Memory B cell (primary cell): ENCODE results near the gene FKBP10.

Source experiments
- ATAC-seq: fragments of 150-1000 bp; cut with Tn5 transposase; 2 replicates; pipeline ENCODE4 v1.10.0; 2021; ENCODE audit warnings: low read depth, mild to moderate bottlenecking, moderate library complexity
- DNase-seq, 2 donors: peaks; one replicate each; pipeline ENCODE4 v3.0.0; 2022; ENCODE audit warnings: low spot score in 2 of 2
- H3K27ac Mint-ChIP-seq: one replicate; pipeline ENCODE4 v1.8.0; 2022; ENCODE audit warnings: mild to moderate bottlenecking, moderate library complexity, mixed read lengths
- H3K27me3 Mint-ChIP-seq: one replicate; pipeline ENCODE4 v1.8.0; 2022; ENCODE audit warnings: mixed read lengths
- H3K36me3 Mint-ChIP-seq: one replicate; pipeline ENCODE4 v1.8.0; 2022; ENCODE audit warnings: mild to moderate bottlenecking, mixed read lengths
- H3K4me1 Mint-ChIP-seq: one replicate; pipeline ENCODE4 v1.8.0; 2022; ENCODE audit warnings: mixed read lengths
- H3K4me3 Mint-ChIP-seq: one replicate; pipeline ENCODE4 v1.8.0; 2022; ENCODE audit warnings: mild to moderate bottlenecking, moderate library complexity, mixed read lengths
- H3K9me3 Mint-ChIP-seq: one replicate; pipeline ENCODE4 v1.8.0; 2022; ENCODE audit warnings: mixed read lengths

FKBP10 gene, protein sequence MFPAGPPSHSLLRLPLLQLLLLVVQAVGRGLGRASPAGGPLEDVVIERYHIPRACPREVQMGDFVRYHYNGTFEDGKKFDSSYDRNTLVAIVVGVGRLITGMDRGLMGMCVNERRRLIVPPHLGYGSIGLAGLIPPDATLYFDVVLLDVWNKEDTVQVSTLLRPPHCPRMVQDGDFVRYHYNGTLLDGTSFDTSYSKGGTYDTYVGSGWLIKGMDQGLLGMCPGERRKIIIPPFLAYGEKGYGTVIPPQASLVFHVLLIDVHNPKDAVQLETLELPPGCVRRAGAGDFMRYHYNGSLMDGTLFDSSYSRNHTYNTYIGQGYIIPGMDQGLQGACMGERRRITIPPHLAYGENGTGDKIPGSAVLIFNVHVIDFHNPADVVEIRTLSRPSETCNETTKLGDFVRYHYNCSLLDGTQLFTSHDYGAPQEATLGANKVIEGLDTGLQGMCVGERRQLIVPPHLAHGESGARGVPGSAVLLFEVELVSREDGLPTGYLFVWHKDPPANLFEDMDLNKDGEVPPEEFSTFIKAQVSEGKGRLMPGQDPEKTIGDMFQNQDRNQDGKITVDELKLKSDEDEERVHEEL

DNA sequence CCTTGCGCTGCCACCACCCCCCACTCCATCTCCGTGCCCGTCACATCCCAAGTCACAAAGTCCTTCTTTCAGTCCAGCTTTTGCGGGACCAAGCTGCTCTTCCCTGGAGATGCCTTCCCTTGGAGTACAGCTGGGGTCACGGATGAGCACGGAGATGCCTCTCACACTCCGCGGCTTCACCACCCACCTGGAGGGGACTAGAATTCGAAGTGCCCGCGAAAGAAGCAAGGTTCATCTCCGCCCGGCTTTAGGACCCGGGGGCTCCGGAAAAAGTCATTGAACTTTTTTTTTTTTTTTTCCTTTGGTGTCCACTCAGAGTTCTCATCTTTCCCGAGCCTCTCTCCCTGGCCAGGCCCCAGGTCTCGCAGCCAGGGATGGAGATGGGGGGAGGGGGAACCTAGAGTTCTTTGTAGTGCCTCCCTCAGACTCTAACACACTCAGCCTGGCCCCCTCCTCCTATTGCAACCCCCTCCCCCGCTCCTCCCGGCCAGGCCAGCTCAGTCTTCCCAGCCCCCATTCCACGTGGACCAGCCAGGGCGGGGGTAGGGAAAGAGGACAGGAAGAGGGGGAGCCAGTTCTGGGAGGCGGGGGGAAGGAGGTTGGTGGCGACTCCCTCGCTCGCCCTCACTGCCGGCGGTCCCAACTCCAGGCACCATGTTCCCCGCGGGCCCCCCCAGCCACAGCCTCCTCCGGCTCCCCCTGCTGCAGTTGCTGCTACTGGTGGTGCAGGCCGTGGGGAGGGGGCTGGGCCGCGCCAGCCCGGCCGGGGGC is at the start of gene FKBP10:
FKBP10 (plus strand) TSS at position 624 of the 771 bp plus-strand sequence; CDS start at position 655, 31 bp downstream.
- H3K4me3 Mint-ChIP-seq, result peak within 1 kb of the TSS; percentile 93
- ATAC-seq (peak; percentile 11), DNase-seq (peak in 1 of 2 donors; percentile 36)
- H3K36me3 Mint-ChIP-seq, result no peaks in the 10 kb centered on the region
- peaks cover 6% of the 10 kb centered on the region for H3K27me3 Mint-ChIP-seq
- no peaks in the 10 kb centered on the region for H3K9me3 Mint-ChIP-seq
- H3K4me1 Mint-ChIP-seq, result peaks cover 13% of the 10 kb centered on the region
- H3K27ac Mint-ChIP-seq, result peak within 1 kb of the TSS; percentile 68

DNA sequence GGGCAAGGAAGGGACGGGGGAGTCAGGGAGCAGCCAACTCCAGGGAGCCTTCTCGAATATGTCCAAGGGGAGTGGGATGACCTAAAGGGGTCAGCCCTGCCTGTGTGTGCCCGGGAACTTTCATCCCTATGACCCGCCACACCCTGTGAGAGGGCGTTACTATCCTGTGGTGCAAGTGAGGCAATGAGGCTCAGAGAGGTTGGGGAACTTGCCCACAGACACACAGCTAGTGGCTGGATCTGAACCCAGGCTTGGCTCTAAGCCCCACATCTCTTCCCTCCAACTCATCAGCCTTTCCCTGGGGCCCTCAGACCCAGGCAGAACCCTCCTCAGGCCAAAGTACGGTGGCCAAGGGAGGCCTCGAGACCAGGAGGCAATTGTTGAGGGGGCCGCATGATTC is 49.5 kb upstream of the FKBP10 start:
- Mint-ChIP-seq H3K27me3 (no peaks in the 10 kb centered on the region), H3K9me3 (no peaks in the 10 kb centered on the region), H3K4me3 (no peak overlapping the region), H3K36me3 (peaks cover 10% of the 10 kb centered on the region), H3K4me1 (peaks cover 9% of the 10 kb centered on the region), H3K27ac (no peak overlapping the region)
- ATAC-seq (no peak), DNase-seq (no peak)

DNA sequence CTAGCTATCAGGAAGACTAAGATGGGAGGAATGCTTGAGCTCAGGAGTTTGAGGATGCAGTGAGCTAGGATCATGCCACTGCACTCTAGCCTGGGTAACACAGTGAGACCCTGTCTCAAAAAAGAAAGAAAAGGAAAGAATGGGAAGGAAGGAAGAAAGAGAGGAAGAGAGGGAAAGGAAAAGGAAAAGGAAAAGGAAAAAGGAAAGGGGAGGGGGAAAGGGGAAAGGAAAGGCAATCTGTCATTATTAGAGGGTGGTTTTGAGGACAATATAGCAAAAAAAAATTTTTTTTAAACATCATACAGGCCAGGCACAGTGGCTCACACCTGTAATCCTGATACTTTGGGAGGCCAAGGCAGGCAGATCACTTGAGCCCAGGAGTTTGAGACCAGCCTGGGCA is 46.7 kb upstream of the FKBP10 start:
- no peak for ATAC-seq
- peaks cover 4% of the 10 kb centered on the region for H3K4me1 Mint-ChIP-seq

DNA sequence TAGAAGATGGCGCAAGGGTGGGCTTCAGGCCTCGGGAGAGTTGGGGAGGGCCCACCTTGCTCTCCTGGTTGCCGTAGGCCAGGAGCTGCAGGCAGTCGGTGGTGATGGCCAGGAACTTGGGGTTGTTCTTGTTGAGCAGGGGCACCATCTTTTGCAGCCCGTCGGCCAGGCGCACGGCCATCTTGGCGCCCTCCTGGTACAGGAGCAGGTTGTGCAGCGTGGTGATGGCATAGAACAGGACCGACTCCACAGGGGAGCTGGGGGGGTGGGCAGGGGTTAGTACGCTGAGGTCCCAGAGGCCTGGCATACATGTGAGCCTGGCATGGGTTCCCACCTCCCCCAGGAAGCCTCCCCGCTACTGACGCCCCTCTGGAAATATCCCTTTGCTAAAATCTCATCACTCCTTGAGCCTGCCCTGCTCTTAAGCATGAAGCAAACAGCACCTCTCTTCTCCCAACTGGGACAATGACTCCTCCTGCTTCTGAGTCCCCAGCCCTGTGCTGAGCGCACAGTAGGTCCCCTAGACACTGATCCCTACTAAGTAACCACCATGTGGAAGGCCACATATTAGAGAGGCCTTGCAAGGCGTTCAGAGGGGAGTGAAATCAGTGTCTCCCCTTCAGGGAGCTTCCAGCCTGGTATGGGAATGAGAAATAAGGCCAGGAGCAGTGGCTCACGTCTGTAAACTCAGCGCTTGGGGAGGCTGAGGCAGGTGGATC is 45.3 kb upstream of the FKBP10 start:
- H3K4me3 Mint-ChIP-seq, result no peak overlapping the region
- ATAC-seq (no peak), DNase-seq (no peak)
- H3K36me3 Mint-ChIP-seq, result peaks cover 11% of the 10 kb centered on the region
- H3K27ac Mint-ChIP-seq, result no peak overlapping the region
- H3K9me3 Mint-ChIP-seq, result no peaks in the 10 kb centered on the region
- peaks cover 6% of the 10 kb centered on the region for H3K4me1 Mint-ChIP-seq
- H3K27me3 Mint-ChIP-seq, result no peaks in the 10 kb centered on the region

More for the DNA sequence above, 46.7 kb upstream of the FKBP10 start:
- Mint-ChIP-seq H3K36me3 (peaks cover 13% of the 10 kb centered on the region), H3K9me3 (no peaks in the 10 kb centered on the region), H3K4me3 (no peak overlapping the region), H3K27ac (no peak overlapping the region), H3K27me3 (no peaks in the 10 kb centered on the region)
- no peak for DNase-seq

DNA sequence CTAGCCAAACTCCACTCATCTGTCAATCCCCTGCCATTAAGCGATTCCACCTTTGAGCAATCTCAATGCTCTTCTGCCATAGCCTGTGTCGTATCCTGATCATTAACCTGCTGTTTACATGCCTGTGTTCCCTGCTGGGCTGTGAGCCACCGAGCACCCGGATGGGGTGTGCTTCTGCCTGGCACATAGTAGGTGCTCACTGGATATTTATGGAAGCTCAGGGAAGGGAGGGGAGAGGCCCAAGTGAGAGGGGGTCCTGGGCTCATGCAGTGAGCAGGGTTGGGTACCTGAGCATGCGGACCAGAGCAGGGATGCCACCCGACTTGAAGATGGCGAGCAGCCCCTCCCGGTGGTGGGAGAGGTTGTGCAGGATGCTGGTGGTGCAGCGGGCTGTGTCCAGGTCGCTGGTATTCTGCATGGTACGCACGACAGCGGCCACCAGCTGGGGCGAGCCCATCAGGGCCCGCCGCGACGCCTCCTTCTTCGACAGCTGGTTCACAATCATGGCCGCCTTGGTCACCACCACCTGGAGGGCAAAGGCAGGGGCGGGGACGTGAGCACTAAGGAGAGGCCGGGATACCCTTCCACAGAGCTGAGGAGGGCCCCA is 44.0 kb upstream of the FKBP10 start:
- Mint-ChIP-seq H3K27me3 (no peaks in the 10 kb centered on the region), H3K36me3 (peaks cover 11% of the 10 kb centered on the region), H3K4me1 (peaks cover 6% of the 10 kb centered on the region), H3K27ac (no peak overlapping the region), H3K4me3 (no peak overlapping the region), H3K9me3 (no peaks in the 10 kb centered on the region)
- no peak for ATAC-seq
- DNase-seq, result no peak

DNA sequence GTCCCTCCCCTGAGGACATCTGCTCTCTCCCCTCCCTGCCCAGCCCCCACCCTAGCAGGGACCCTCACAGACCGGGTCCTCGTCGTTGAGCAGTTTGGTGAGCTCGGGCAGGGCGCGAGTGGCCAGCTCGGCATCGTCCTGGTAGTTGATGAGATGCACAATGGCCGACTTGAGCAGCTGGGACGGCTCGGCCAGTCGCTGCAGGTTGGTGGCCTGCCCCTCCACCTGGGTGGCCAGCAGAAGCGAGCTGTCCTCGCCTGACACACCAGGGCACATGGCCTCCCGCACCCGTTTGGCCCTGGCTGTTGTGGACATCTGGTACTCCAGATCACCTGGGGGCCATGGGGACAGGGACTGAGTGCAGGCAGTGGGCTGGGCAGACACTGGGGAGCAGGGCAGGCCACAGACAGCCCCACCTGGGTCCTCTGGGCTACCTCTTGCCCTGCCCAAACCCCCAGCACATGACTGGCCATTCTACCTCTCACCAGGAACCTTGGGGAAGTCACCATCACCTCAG is 43.4 kb upstream of the FKBP10 start:
- Mint-ChIP-seq H3K36me3 (peaks cover 11% of the 10 kb centered on the region), H3K4me3 (no peak overlapping the region), H3K9me3 (no peaks in the 10 kb centered on the region), H3K27ac (no peak overlapping the region), H3K27me3 (no peaks in the 10 kb centered on the region), H3K4me1 (peaks cover 6% of the 10 kb centered on the region)
- DNase-seq, result no peak
- no peak for ATAC-seq

DNA sequence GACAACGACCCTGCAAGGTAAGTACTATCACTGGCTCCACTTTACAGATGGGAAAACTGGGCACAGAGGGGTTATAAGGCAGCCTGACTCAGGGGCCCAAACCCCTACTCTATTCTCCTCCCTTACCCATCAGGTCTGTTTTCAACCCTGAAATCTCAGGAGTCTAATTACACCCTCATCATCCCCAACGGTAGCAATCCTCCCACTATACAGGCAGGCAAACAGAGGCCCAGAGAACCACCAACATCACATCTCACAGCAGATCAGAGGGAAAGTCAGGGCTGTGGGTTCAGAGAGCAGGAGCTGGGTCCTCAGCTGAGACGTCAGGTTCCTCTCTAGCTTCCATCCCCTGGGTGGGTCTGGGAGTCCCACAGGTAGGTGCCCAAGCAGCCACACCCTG is 42.8 kb upstream of the FKBP10 start:
- Mint-ChIP-seq H3K4me3 (no peak overlapping the region), H3K9me3 (no peaks in the 10 kb centered on the region), H3K4me1 (peaks cover 6% of the 10 kb centered on the region), H3K27ac (no peak overlapping the region), H3K27me3 (no peaks in the 10 kb centered on the region), H3K36me3 (peaks cover 11% of the 10 kb centered on the region)
- ATAC-seq, result no peak
- DNase-seq, result no peak

DNA sequence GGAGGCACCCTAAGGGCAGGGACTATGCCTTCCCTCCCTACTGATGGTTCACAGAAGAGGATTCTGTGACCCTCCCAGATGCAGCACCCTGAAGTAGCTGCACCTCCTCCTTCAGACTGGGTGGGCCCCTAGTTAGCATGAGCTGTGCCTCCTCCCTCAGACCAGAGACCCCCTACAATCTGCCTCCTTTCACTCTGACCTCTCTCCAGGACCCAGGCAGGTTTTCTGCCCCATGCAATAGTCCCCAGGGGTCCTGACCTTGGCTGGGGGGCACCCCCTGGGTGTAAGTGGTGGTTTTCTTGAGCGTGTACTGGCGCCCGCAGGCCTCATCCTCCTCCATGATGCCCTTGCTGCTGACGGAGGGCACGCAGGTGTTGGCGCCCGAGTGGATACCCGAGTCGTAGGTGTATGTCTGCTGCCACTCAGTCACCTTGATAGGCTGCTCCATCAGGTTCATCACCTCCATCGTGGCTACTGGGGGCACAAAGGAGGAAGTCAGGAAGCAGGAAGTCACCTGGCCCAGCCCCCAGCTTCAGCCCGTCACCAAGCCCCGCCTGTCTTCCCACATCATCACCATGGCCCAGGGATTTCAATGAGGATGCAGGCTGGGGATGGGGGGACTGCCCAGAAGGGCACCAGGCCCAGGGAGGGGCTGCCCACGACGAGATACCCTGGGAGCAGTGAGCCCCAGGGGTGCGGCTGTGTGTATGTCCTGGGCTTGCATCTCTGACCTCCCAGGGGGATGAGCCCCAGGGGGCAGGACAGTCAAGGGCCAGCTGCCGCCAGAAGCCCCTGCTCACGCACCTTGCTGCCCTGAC is 41.2 kb upstream of the FKBP10 start:
- Mint-ChIP-seq H3K36me3 (peaks cover 8% of the 10 kb centered on the region), H3K9me3 (no peaks in the 10 kb centered on the region), H3K4me3 (peak overlapping the region; percentile 84), H3K27me3 (peaks cover 3% of the 10 kb centered on the region), H3K4me1 (peaks cover 9% of the 10 kb centered on the region), H3K27ac (peak overlapping the region; percentile 74)
- ATAC-seq (peak; percentile 60), DNase-seq (no peak)

DNA sequence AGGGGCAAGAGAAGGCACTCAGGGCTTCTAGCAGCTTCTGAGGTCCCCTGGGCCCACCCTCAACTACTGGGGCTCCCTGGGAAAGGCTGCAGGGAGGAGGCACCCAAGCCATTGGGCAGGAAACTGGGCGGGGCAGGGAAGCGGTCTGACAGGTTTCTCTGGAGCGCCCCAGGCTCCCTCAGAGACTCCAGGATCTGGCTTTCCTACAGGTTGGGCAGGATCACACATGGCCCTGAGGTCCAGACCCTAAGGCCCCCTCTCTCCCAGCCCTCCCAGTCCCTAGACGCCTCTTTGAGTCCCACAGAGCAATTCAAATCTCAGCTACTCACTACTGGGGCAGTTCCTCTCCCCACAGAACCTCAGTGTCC is 40.6 kb upstream of the FKBP10 start:
- DNase-seq (no peak), ATAC-seq (no peak)
- H3K9me3 Mint-ChIP-seq, result no peaks in the 10 kb centered on the region
- peaks cover 3% of the 10 kb centered on the region for H3K27me3 Mint-ChIP-seq
- H3K4me1 Mint-ChIP-seq, result peaks cover 9% of the 10 kb centered on the region
- no peak overlapping the region for H3K4me3 Mint-ChIP-seq
- H3K27ac Mint-ChIP-seq, result no peak overlapping the region
- peaks cover 6% of the 10 kb centered on the region for H3K36me3 Mint-ChIP-seq

DNA sequence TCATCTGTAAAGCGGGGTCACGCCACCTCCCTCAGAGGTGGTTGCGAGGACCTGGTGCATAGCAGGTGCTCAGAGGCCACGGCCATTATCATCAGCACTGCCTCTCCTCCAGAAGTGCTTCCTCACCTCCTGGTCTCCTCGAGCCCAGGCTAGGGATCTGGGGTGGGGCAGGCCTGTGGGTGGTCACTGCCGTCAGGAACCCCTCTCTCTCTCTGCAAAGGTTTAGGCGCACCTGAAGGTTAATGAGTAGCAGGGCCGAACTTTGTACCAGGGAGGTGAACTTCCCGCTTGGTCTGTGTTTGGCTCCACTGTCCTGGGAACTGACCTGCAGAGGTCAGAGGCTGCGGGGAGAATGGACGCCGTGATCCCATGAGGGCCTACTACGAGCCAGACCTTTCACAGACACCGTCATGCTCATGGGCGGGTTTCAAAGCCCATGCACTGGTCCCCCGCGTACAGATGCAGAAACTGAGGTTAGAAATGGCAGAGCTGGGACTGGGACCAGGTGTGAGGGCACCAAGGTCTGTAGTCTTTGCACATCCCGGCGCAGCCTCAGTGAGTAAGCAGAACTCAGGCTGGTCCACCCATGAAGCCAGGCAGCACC is 40.1 kb upstream of the FKBP10 start:
- DNase-seq, result no peak
- no peak for ATAC-seq
- H3K27me3 Mint-ChIP-seq, result peaks cover 3% of the 10 kb centered on the region
- H3K27ac Mint-ChIP-seq, result no peak overlapping the region
- H3K4me3 Mint-ChIP-seq, result no peak overlapping the region
- H3K9me3 Mint-ChIP-seq, result no peaks in the 10 kb centered on the region
- peaks cover 9% of the 10 kb centered on the region for H3K4me1 Mint-ChIP-seq
- peaks cover 4% of the 10 kb centered on the region for H3K36me3 Mint-ChIP-seq

DNA sequence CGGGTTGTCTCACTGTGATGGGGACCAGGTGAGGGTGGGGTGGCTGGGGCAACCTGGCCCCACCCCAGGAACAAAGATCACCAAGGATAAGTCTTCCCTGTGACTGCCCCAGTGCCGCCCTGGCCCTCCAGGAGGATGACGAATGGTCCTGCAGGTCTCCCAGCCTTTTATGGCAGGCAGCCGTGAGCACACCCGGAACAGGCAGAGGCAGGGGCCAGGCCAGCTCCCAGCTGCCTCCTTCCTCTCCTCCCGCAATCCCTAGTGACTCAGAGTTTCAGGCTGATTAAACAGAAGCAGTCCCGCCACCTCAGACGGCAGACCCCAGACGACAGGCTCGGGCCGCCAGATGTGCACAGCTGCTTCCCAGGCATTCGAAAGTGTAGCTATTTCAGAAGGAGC is 39.6 kb upstream of the FKBP10 start:
- Mint-ChIP-seq H3K27me3 (peaks cover 3% of the 10 kb centered on the region), H3K9me3 (no peaks in the 10 kb centered on the region), H3K27ac (no peak overlapping the region), H3K4me1 (peaks cover 9% of the 10 kb centered on the region), H3K4me3 (no peak overlapping the region), H3K36me3 (peaks cover 3% of the 10 kb centered on the region)
- no peak for DNase-seq
- no peak for ATAC-seq

DNA sequence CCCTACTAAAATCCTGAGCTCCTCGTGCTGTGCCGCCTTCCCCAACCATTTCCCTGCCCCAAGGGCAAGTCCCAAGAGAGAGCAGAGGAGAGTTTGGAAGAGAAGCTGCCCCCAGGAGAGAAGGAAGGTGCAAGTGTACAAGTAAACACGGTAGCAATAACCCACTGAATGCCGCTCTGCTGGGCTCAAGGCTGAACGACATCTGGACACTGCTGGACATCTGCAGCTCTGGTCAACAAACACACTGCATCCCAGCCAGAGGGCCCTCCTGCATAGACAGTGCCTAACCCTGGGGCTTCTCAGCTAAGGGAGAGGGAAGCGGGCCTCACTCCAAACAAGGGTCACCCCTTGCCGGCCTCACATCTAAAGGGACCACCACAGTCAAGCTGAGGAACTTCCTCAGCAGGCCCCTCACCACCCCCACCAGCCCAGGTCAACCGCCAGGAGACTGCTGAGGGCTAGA is 39.0 kb upstream of the FKBP10 start:
- Mint-ChIP-seq H3K9me3 (no peaks in the 10 kb centered on the region), H3K36me3 (no peaks in the 10 kb centered on the region), H3K27ac (no peak overlapping the region), H3K27me3 (peaks cover 3% of the 10 kb centered on the region), H3K4me1 (peaks cover 11% of the 10 kb centered on the region), H3K4me3 (no peak overlapping the region)
- DNase-seq (no peak), ATAC-seq (no peak)
